ENCODE measurements around the gene NEAT1.

NEAT1 gene

GRCh38 chr11:65485920-65486219 lies 63.3 kb downstream of the NEAT1 start:
- Histone ChIP-seq H4K20me1 (ENCODE audit: insufficient read depth, low read length) (no peaks in the 10 kb centered on the region), H3K9me3 (ENCODE audit: insufficient read depth, low read length) (no peaks in the 10 kb centered on the region), H3K4me3 (ENCODE audit: low read length) (no peak overlapping the region), H2AFZ (ENCODE audit: low read depth, low read length) (no peak overlapping the region), H3K27ac (ENCODE audit: low read length) (no peak overlapping the region), H3K4me2 (ENCODE audit: low read length) (no peak overlapping the region), H3K36me3 (replicated peaks; ENCODE audit: low read depth, low read length) (no peaks in the 10 kb centered on the region), H3K79me2 (ENCODE audit: low read length) (no peaks in the 10 kb centered on the region), H3K4me1 (ENCODE audit: low read length) (peaks cover 24% of the 10 kb centered on the region), H3K9ac (ENCODE audit: low read length) (no peak overlapping the region), H3K27me3 (ENCODE audit: low read depth, low read length) (0 out of 2 replicates have a peak, but pooled peaks cover 3% of the 10 kb centered on the region)
- no peak for TF ChIP-seq CTCF (IDR thresholded peaks at IDR 0.05; ENCODE audit: low read depth, low read length)
- TF ChIP-seq EZH2phosphoT487 (IDR thresholded peaks at IDR 0.05; ENCODE audit: low read depth): no peak

GRCh38 chr11:65486570-65487466 lies 64.2 kb downstream of the NEAT1 start:
- Histone ChIP-seq H2AFZ (ENCODE audit: low read depth, low read length) (peak overlapping the region; percentile 19; the same call in 1 of the 2 replicates), H3K4me1 (ENCODE audit: low read length) (peaks cover 33% of the 10 kb centered on the region), H3K4me2 (ENCODE audit: low read length) (0 out of 2 replicates have a peak overlapping the region, but pooled peaks have one; percentile 35), H3K4me3 (ENCODE audit: low read length) (no peak overlapping the region), H3K9me3 (ENCODE audit: insufficient read depth, low read length) (no peaks in the 10 kb centered on the region), H3K27ac (ENCODE audit: low read length) (no peak overlapping the region), H3K79me2 (ENCODE audit: low read length) (peaks cover under 1% of the 10 kb centered on the region; the same call in 1 of the 2 replicates), H3K36me3 (replicated peaks; ENCODE audit: low read depth, low read length) (no peaks in the 10 kb centered on the region), H3K27me3 (ENCODE audit: low read depth, low read length) (0 out of 2 replicates have a peak, but pooled peaks cover 3% of the 10 kb centered on the region), H3K9ac (ENCODE audit: low read length) (no peak overlapping the region), H4K20me1 (ENCODE audit: insufficient read depth, low read length) (no peaks in the 10 kb centered on the region)
- TF ChIP-seq EZH2phosphoT487 (IDR thresholded peaks at IDR 0.05; ENCODE audit: low read depth): no peak
- TF ChIP-seq CTCF (IDR thresholded peaks at IDR 0.05; ENCODE audit: low read depth, low read length): no peak

- Histone ChIP-seq H3K4me2 (ENCODE audit: low read length) (peak overlapping the region; percentile 35), H3K79me2 (ENCODE audit: low read length) (peaks cover 4% of the 10 kb centered on the region; the same call in 1 of the 2 replicates), H2AFZ (ENCODE audit: low read depth, low read length) (peak overlapping the region; percentile 41; the same call in 1 of the 2 replicates), H3K27me3 (ENCODE audit: low read depth, low read length) (no peaks in the 10 kb centered on the region), H3K9ac (ENCODE audit: low read length) (no peak overlapping the region; the same call in 1 of the 2 replicates), H3K27ac (ENCODE audit: low read length) (no peak overlapping the region), H3K36me3 (replicated peaks; ENCODE audit: low read depth, low read length) (no peaks in the 10 kb centered on the region), H4K20me1 (ENCODE audit: insufficient read depth, low read length) (no peaks in the 10 kb centered on the region), H3K4me1 (ENCODE audit: low read length) (peaks cover 42% of the 10 kb centered on the region), H3K9me3 (ENCODE audit: insufficient read depth, low read length) (no peaks in the 10 kb centered on the region), H3K4me3 (ENCODE audit: low read length) (peak overlapping the region; percentile 19; the same call in 1 of the 2 replicates)
- TF ChIP-seq EZH2phosphoT487 (IDR thresholded peaks at IDR 0.05; ENCODE audit: low read depth) (no peak), CTCF (IDR thresholded peaks at IDR 0.05; ENCODE audit: low read depth, low read length) (peak; percentile 34; the same call in 1 of the 2 replicates)
These were observed 65.1 kb downstream of the NEAT1 start for GRCh38 chr11:65487467-65488272.
